PC-3 (cell line): Measurements from ENCODE around the gene KIF11. TPM values are rescaled to one million over a fixed set of nuclear protein-coding genes. Genes with fewer than 3 reads are reported as not detected.

Source experiments
- ATAC-seq: fragments of 200-7000 bp; cut with Tn5 transposase; 2 replicates; pipeline ENCODE4 v1.9.1; 2020; ENCODE audit warnings: mild to moderate bottlenecking, moderate library complexity
- BruUV-seq: library from RNA; stranded (reverse); fragments of 400-500 nt; replicated peaks from 2 replicates; lab custom pipeline; 2021; lab: Mats Ljungman, UMichigan
- CTCF ChIA-PET: fragments of 300-600 bp; sonication (Branson Sonifier 250); formaldehyde crosslinking; loops from one replicate; lab custom pipeline; 2022; ENCODE audit warnings: antibody characterized with exemption; lab: Charles Lee
- POLR2A ChIA-PET: fragments of 300-600 bp; sonication (Branson Sonifier 250); formaldehyde crosslinking; loops from one replicate; lab custom pipeline; 2022; ENCODE audit warnings: antibody characterized with exemption; ENCODE audit not compliant: unreplicated experiment; lab: Charles Lee
- DNase-seq: peaks from one replicate; pipeline ENCODE4 v3.0.0-alpha.2; 2015
- H2AFZ ChIP-seq: fragments of 300-600 bp; sonication (generic); 2 replicates; pipeline ENCODE4 v1.6.0; 2016; ENCODE audit warnings: antibody characterized with exemption, low read length
- H3F3A ChIP-seq: fragments of 300-600 bp; sonication (generic); one replicate; pipeline ENCODE4 v1.6.0; 2017; ENCODE audit warnings: antibody characterized with exemption, low read length, control low read depth, mild to moderate bottlenecking; ENCODE audit not compliant: unreplicated experiment
- H3K27ac ChIP-seq: fragments of 300-600 bp; sonication (generic); 2 replicates; pipeline ENCODE4 v1.5.1; 2016; ENCODE audit warnings: mild to moderate bottlenecking, low read length
- H3K27me3 ChIP-seq: fragments of 300-600 bp; sonication (generic); 2 replicates; pipeline ENCODE4 v1.6.1; 2016; ENCODE audit warnings: low read length, mixed read lengths
- H3K36me3 ChIP-seq: fragments of 300-600 bp; sonication (generic); 2 replicates; pipeline ENCODE4 v1.6.1; 2016; ENCODE audit warnings: low read depth, mixed run types, low read length, mixed read lengths
- H3K4me1 ChIP-seq: fragments of 300-600 bp; sonication (generic); 2 replicates; pipeline ENCODE4 v1.5.1; 2016; ENCODE audit warnings: low read length; ENCODE audit not compliant: insufficient read depth
- H3K4me2 ChIP-seq: fragments of 300-600 bp; sonication (generic); 2 replicates; pipeline ENCODE4 v1.6.0; 2016; ENCODE audit warnings: low read length
- H3K4me3 ChIP-seq: fragments of 300-600 bp; sonication (generic); 2 replicates; pipeline ENCODE4 v1.5.1; 2016; ENCODE audit warnings: mild to moderate bottlenecking, low read length, mixed read lengths
- H3K79me2 ChIP-seq: fragments of 300-600 bp; sonication (generic); 2 replicates; pipeline ENCODE4 v1.6.1; 2017; ENCODE audit warnings: low read length, mixed read lengths
- H3K9ac ChIP-seq: fragments of 300-600 bp; sonication (generic); 2 replicates; pipeline ENCODE4 v1.6.0; 2016; ENCODE audit warnings: mild to moderate bottlenecking, low read length
- H3K9me2 ChIP-seq: fragments of 300-600 bp; sonication (generic); replicated peaks from 2 replicates; pipeline ENCODE4 v1.6.1; 2016; ENCODE audit warnings: mixed run types, low read length, mixed read lengths
- H3K9me3 ChIP-seq: fragments of 300-600 bp; sonication (generic); 2 replicates; pipeline ENCODE4 v1.6.1; 2016; ENCODE audit warnings: low read length, mixed read lengths
- H4K20me1 ChIP-seq: fragments of 300-600 bp; sonication (generic); 2 replicates; pipeline ENCODE4 v1.6.1; 2016; ENCODE audit warnings: low read length, mixed read lengths
- CTCF ChIP-seq: fragments of 300-600 bp; sonication (generic); conservative IDR thresholded peaks from 2 replicates; pipeline ENCODE4 v1.5.1; 2017; ENCODE audit warnings: antibody characterized with exemption, low read depth, mild to moderate bottlenecking, low read length
- EZH2 ChIP-seq: fragments of 300-600 bp; sonication (generic); IDR thresholded peaks from one replicate; pipeline ENCODE4 v1.6.1; 2017; ENCODE audit warnings: antibody characterized with exemption, mild to moderate bottlenecking, low read length; ENCODE audit not compliant: unreplicated experiment
- EZH2phosphoT487 ChIP-seq: fragments of 300-600 bp; sonication (generic); IDR thresholded peaks from 2 replicates; pipeline ENCODE4 v1.6.1; 2018; ENCODE audit warnings: mild to moderate bottlenecking, antibody characterized with exemption, low read length, borderline replicate concordance
- intact Hi-C: fragments of 100-400 bp; cut with micrococcal nuclease; formaldehyde crosslinking; loops from 2 replicates; pipeline ENCODE4 v1.9.0; 2023
- total RNA-seq: library from RNA; depleted of rRNA; stranded (reverse); fragments of >200 nt; gene quantifications from 2 replicates; pipeline ENCODE4 v1.2.3, GENCODE V29; 2014

Gene KIF11
- total RNA-seq, 1 experiment from 2014 or later: 26.2 TPM

- Histone ChIP-seq H3K36me3 (no peaks in the 10 kb centered on the region), H3K27ac (no peak overlapping the region), H3K9ac (no peak overlapping the region), H3K9me2 (no peaks in the 10 kb centered on the region), H3K4me1 (no peaks in the 10 kb centered on the region), H3K9me3 (no peaks in the 10 kb centered on the region), H3K4me2 (no peak overlapping the region), H3K4me3 (no peak overlapping the region), H3F3A (no peaks in the 10 kb centered on the region), H3K27me3 (no peaks in the 10 kb centered on the region), H2AFZ (no peak overlapping the region), H3K79me2 (no peaks in the 10 kb centered on the region), H4K20me1 (no peaks in the 10 kb centered on the region)
- ATAC-seq (no peak), DNase-seq (no peak)
- intact Hi-C loops: no loop called here
- ChIA-PET CTCF (no interaction called here), POLR2A (no interaction called here)
- no TSS peak for BruUV-seq
- TF ChIP-seq EZH2 (no peak), EZH2phosphoT487 (no peak), CTCF (no peak)
Observed at GRCh38 chr10:92677708-92678107, 84.8 kb downstream of the KIF11 start.

- no peak for DNase-seq
- Histone ChIP-seq H3K27me3 (no peaks in the 10 kb centered on the region), H3K79me2 (no peaks in the 10 kb centered on the region), H3K9me3 (no peaks in the 10 kb centered on the region), H2AFZ (no peak overlapping the region), H3F3A (no peaks in the 10 kb centered on the region), H4K20me1 (no peaks in the 10 kb centered on the region), H3K36me3 (no peaks in the 10 kb centered on the region), H3K4me1 (no peaks in the 10 kb centered on the region), H3K4me2 (no peak overlapping the region), H3K27ac (no peak overlapping the region), H3K9me2 (no peaks in the 10 kb centered on the region), H3K4me3 (no peak overlapping the region), H3K9ac (no peak overlapping the region)
- intact Hi-C loops: no loop called here
- ATAC-seq: no peak
- CTCF ChIA-PET: no interaction called here
- POLR2A ChIA-PET: no interaction called here
- TF ChIP-seq EZH2phosphoT487 (no peak), EZH2 (no peak), CTCF (no peak)
- BruUV-seq: no TSS peak
Observed at GRCh38 chr10:92678206-92678605, 85.3 kb downstream of the KIF11 start.

- BruUV-seq: no TSS peak
- TF ChIP-seq EZH2phosphoT487: no peak
- no peaks in the 10 kb centered on the region for H3K36me3 ChIP-seq
- H3K27me3 ChIP-seq: no peaks in the 10 kb centered on the region
- no peak overlapping the region for H3K27ac ChIP-seq
- no peaks in the 10 kb centered on the region for H3K9me3 ChIP-seq
- CTCF ChIA-PET: no interaction called here
- no peaks in the 10 kb centered on the region for H3K79me2 ChIP-seq
- ATAC-seq (no peak), DNase-seq (no peak)
- no peak overlapping the region for H3K9ac ChIP-seq
- intact Hi-C loops: no loop called here
- H3K9me2 ChIP-seq: no peaks in the 10 kb centered on the region
- no peak overlapping the region for H2AFZ ChIP-seq
- H3F3A ChIP-seq: no peaks in the 10 kb centered on the region
- H3K4me1 ChIP-seq: no peaks in the 10 kb centered on the region
- no peak overlapping the region for H3K4me2 ChIP-seq
- no peak overlapping the region for H3K4me3 ChIP-seq
- H4K20me1 ChIP-seq: no peaks in the 10 kb centered on the region
- POLR2A ChIA-PET: no interaction called here
Observed at GRCh38 chr10:92681306-92681834, 88.4 kb downstream of the KIF11 start.
